PC-9 (cell line): ENCODE measurements around the gene PAK6. TPM values are rescaled to one million over a fixed set of nuclear protein-coding genes. Genes with fewer than 3 reads are reported as not detected.

Experiments
- BruUV-seq: library from RNA; stranded (reverse); fragments of 400-500 nt; replicated peaks from 2 replicates; lab custom pipeline; 2021; lab: Mats Ljungman, UMichigan
- CTCF ChIA-PET: fragments of 300-600 bp; sonication (Branson Sonifier 250); formaldehyde crosslinking; loops from one replicate; lab custom pipeline; 2022; ENCODE audit warnings: antibody characterized with exemption; lab: Charles Lee
- POLR2A ChIA-PET: fragments of 300-600 bp; sonication (Branson Sonifier 250); formaldehyde crosslinking; loops from one replicate; lab custom pipeline; 2022; ENCODE audit warnings: antibody characterized with exemption; ENCODE audit not compliant: unreplicated experiment; lab: Charles Lee
- DNase-seq, 2 experiments: peaks; one replicate each; pipeline versions ENCODE4 v3.0.0 to v3.0.0-alpha.2; 2015 to 2022; ENCODE audit warnings: mixed read lengths in 1 of 2
- H2AFZ ChIP-seq: fragments of 200-600 bp; sonication (generic); 2 replicates; pipeline ENCODE4 v1.8.1; 2017; ENCODE audit warnings: antibody characterized with exemption
- H3F3A ChIP-seq: fragments of 200-600 bp; sonication (generic); 2 replicates; pipeline ENCODE4 v1.8.1; 2017; ENCODE audit warnings: antibody characterized with exemption, mild to moderate bottlenecking, low read depth; ENCODE audit not compliant: insufficient read depth
- H3K27ac ChIP-seq: fragments of 200-600 bp; sonication (generic); 2 replicates; pipeline ENCODE4 v1.6.1; 2016; ENCODE audit warnings: mixed run types
- H3K27me3 ChIP-seq: fragments of 200-600 bp; sonication (generic); 2 replicates; pipeline ENCODE4 v1.6.1; 2016; ENCODE audit warnings: low read depth, mixed run types; ENCODE audit not compliant: insufficient read depth
- H3K36me3 ChIP-seq: fragments of 200-600 bp; sonication (generic); 2 replicates; pipeline ENCODE4 v1.6.1; 2016; ENCODE audit warnings: low read depth, mixed run types
- H3K4me1 ChIP-seq: fragments of 200-600 bp; sonication (generic); replicated peaks from 2 replicates; pipeline ENCODE4 v1.6.1; 2016; ENCODE audit warnings: mixed run types; ENCODE audit not compliant: insufficient read depth
- H3K4me2 ChIP-seq: fragments of 200-600 bp; sonication (generic); 2 replicates; pipeline ENCODE4 v1.6.1; 2017; ENCODE audit warnings: mixed run types
- H3K4me3 ChIP-seq: fragments of 200-600 bp; sonication (generic); 2 replicates; pipeline ENCODE4 v1.6.1; 2016; ENCODE audit warnings: mixed run types
- H3K79me2 ChIP-seq: fragments of 200-600 bp; sonication (generic); 2 replicates; pipeline ENCODE4 v1.6.1; 2017; ENCODE audit warnings: low read depth, mixed run types
- H3K9me2 ChIP-seq: fragments of 200-600 bp; sonication (generic); 2 replicates; pipeline ENCODE4 v1.8.1; 2017; ENCODE audit warnings: mild to moderate bottlenecking; ENCODE audit not compliant: insufficient read depth
- H3K9me3 ChIP-seq: fragments of 200-600 bp; sonication (generic); 2 replicates; pipeline ENCODE4 v1.8.1; 2016; ENCODE audit warnings: low read depth; ENCODE audit not compliant: insufficient read depth
- H4K20me1 ChIP-seq: fragments of 200-600 bp; sonication (generic); 2 replicates; pipeline ENCODE4 v1.8.1; 2017; ENCODE audit not compliant: insufficient read depth
- CTCF ChIP-seq: fragments of 200-600 bp; sonication (generic); conservative IDR thresholded peaks from 2 replicates; pipeline ENCODE4 v1.6.1; 2017; ENCODE audit warnings: mixed run types, antibody characterized with exemption, mild to moderate bottlenecking, moderate library complexity
- EZH2 ChIP-seq: fragments of 200-600 bp; sonication (generic); IDR thresholded peaks from 2 replicates; pipeline ENCODE4 v1.8.0; 2017; ENCODE audit warnings: antibody characterized with exemption, low read depth
- intact Hi-C: fragments of 100-400 bp; cut with micrococcal nuclease; formaldehyde crosslinking; loops from one replicate; pipeline ENCODE4 v1.10.0; 2022; ENCODE audit not compliant: unreplicated experiment
- total RNA-seq: library from RNA; stranded (reverse); gene quantifications from 2 replicates; pipeline ENCODE4 v1.2.3, GENCODE V29; 2021

Gene PAK6
- total RNA-seq, 1 experiment from 2014 or later, result 10.7 TPM

GRCh38 chr15:40278026-40278425 is 39.2 kb downstream of the PAK6 start:
- Histone ChIP-seq H4K20me1 (no peaks in the 10 kb centered on the region), H3K79me2 (no peaks in the 10 kb centered on the region), H3K36me3 (no peaks in the 10 kb centered on the region), H2AFZ (no peak overlapping the region), H3K4me3 (no peak overlapping the region), H3F3A (no peaks in the 10 kb centered on the region), H3K27ac (no peak overlapping the region), H3K9me2 (no peaks in the 10 kb centered on the region), H3K27me3 (no peaks in the 10 kb centered on the region), H3K9me3 (no peaks in the 10 kb centered on the region), H3K4me1 (no peaks in the 10 kb centered on the region), H3K4me2 (no peak overlapping the region)
- intact Hi-C loops, result loop anchor here (2.0 to 5.0 kb wide), 3 partner anchors 61 to 614 kb away; partner anchors contain the start of gene VPS18
- POLR2A ChIA-PET, result no interaction called here
- CTCF ChIA-PET, result interaction anchor here (0.6 kb wide), 1 partner anchor 486 kb away, joined by 4 read pairs; no protein-coding TSS in a partner anchor
- no TSS peak for BruUV-seq
- TF ChIP-seq EZH2 (no peak), CTCF (no peak)
- DNase-seq, result no peak

DNA sequence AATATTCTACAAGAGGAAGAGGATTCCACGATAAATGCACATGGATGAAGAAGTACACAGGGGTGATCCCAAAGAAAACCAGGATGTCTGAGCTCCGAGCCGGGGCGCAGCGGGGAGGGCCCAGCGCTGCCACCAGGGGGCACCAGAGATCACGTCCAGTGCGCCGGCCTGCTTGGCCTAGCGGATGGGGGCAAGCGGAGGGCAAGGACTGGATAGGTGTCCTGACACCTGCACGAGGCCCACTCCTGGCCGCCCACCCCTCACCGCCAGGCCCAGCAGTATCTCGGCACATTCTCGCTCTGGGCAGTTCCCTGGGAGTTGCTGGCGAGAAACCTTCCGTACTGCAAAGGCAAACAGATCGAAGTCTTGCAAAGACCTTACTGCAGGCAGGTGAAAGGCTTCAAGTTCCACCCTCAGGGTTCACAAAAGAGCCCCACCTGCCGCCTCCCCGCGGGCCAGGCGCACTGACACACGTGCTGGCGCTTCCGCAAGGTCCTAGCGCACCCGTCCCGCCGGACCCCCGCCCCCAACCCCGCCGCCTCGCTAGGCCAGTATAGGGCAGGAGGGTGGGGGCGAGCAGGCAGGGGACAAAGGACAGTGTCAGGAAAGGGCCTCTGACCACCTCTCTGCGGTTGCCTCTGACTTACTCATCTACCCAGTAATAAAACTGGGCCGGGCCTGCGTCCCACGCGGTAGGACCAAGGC is 40.7 kb downstream of the PAK6 start:
- intact Hi-C loops, result loop anchor here (1.0 to 5.0 kb wide), 6 partner anchors 31 to 613 kb away; partner anchors contain the start of genes INAFM2 and VPS18
- Histone ChIP-seq H3K4me3 (no peak overlapping the region), H3K79me2 (no peaks in the 10 kb centered on the region), H2AFZ (no peak overlapping the region), H3K27ac (no peak overlapping the region), H3K9me2 (no peaks in the 10 kb centered on the region), H3K27me3 (no peaks in the 10 kb centered on the region), H3F3A (no peaks in the 10 kb centered on the region), H3K9me3 (no peaks in the 10 kb centered on the region), H3K4me1 (no peaks in the 10 kb centered on the region), H3K4me2 (peak overlapping the region; percentile 46; the same call in 1 of the 2 replicates), H4K20me1 (no peaks in the 10 kb centered on the region), H3K36me3 (no peaks in the 10 kb centered on the region)
- POLR2A ChIA-PET, result interaction anchor here (0.6 kb wide), 1 partner anchor 30 kb away, joined by 5 read pairs; no protein-coding TSS in a partner anchor
- CTCF ChIA-PET, result interaction anchor here (0.9 to 1.9 kb wide), 6 partner anchors 11 to 175 kb away, joined by 3 to 11 read pairs (median 4); no protein-coding TSS in a partner anchor
- no TSS peak for BruUV-seq
- DNase-seq, result peak; percentile 42 to 77
- peak; percentile 89 for TF ChIP-seq CTCF
- no peak for TF ChIP-seq EZH2

GRCh38 chr15:40280260-40281056 is 41.6 kb downstream of the PAK6 start:
- no peak overlapping the region for H3K4me3 ChIP-seq
- H3K4me1 ChIP-seq, result no peaks in the 10 kb centered on the region
- no peaks in the 10 kb centered on the region for H3K79me2 ChIP-seq
- H3K9me3 ChIP-seq, result no peaks in the 10 kb centered on the region
- H3K9me2 ChIP-seq, result no peaks in the 10 kb centered on the region
- no peak for DNase-seq
- H3K36me3 ChIP-seq, result no peaks in the 10 kb centered on the region
- H3K27me3 ChIP-seq, result no peaks in the 10 kb centered on the region
- intact Hi-C loops, result loop anchor here (5.0 kb wide), 1 partner anchor 42 kb away; the partner anchor contains the start of gene INAFM2
- TF ChIP-seq EZH2, result no peak
- no peak for TF ChIP-seq CTCF
- no peak overlapping the region for H2AFZ ChIP-seq
- H3K27ac ChIP-seq, result no peak overlapping the region
- H4K20me1 ChIP-seq, result no peaks in the 10 kb centered on the region
- H3K4me2 ChIP-seq, result no peak overlapping the region
- ChIA-PET CTCF (interaction anchor here (1.0 to 1.9 kb wide), 3 partner anchors 11 to 174 kb away, joined by 3 to 8 read pairs (median 3); no protein-coding TSS in a partner anchor), POLR2A (no interaction called here)
- no TSS peak for BruUV-seq
- no peaks in the 10 kb centered on the region for H3F3A ChIP-seq
